KMS-11 (cell line): Measurements from ENCODE around the gene ODAD4.
"Not testable (repeated sequence)": the region's sequence is repeated elsewhere in the genome, so short reads cannot be mapped to it uniquely, and the experiment has no call there.

Experiments used
- H2AFZ ChIP-seq: fragments of 200-600 bp; sonication (generic); 2 replicates; pipeline ENCODE4 v1.6.1; 2016; ENCODE audit warnings: antibody characterized with exemption, mixed run types, low read depth
- H3K27ac ChIP-seq: fragments of 200-600 bp; sonication (generic); 2 replicates; pipeline ENCODE4 v1.6.1; 2016; ENCODE audit warnings: mild to moderate bottlenecking, mixed run types
- H3K27me3 ChIP-seq: fragments of 200-600 bp; sonication (generic); 2 replicates; pipeline ENCODE4 v1.6.1; 2017; ENCODE audit warnings: mild to moderate bottlenecking, low read depth, mixed run types, moderate library complexity; ENCODE audit not compliant: insufficient read depth
- H3K36me3 ChIP-seq: fragments of 200-600 bp; sonication (generic); 2 replicates; pipeline ENCODE4 v1.6.1; 2017; ENCODE audit warnings: mild to moderate bottlenecking, mixed run types; ENCODE audit not compliant: insufficient read depth
- H3K4me1 ChIP-seq: fragments of 200-600 bp; sonication (generic); 2 replicates; pipeline ENCODE4 v1.6.1; 2016; ENCODE audit warnings: mild to moderate bottlenecking, low read depth, mixed run types; ENCODE audit not compliant: poor library complexity, severe bottlenecking
- H3K4me2 ChIP-seq: fragments of 200-600 bp; sonication (generic); 2 replicates; pipeline ENCODE4 v1.7.0; 2016; ENCODE audit warnings: mild to moderate bottlenecking, mixed run types
- H3K4me3 ChIP-seq: fragments of 200-600 bp; sonication (generic); IDR thresholded peaks from 2 replicates; pipeline ENCODE4 v1.6.1; 2017; ENCODE audit warnings: low read depth, low read length, mixed read lengths; ENCODE audit not compliant: insufficient read depth
- H3K79me2 ChIP-seq: fragments of 200-600 bp; sonication (generic); 2 replicates; pipeline ENCODE4 v1.6.1; 2016; ENCODE audit warnings: low read depth, mixed run types; ENCODE audit not compliant: insufficient read depth
- H3K9ac ChIP-seq: fragments of 200-600 bp; sonication (generic); 2 replicates; pipeline ENCODE4 v1.6.1; 2016; ENCODE audit warnings: mild to moderate bottlenecking, mixed run types
- H4K20me1 ChIP-seq: fragments of 200-600 bp; sonication (generic); 2 replicates; pipeline ENCODE4 v1.6.1; 2016; ENCODE audit warnings: mild to moderate bottlenecking, mixed run types; ENCODE audit not compliant: insufficient read depth
- CTCF ChIP-seq: fragments of 200-600 bp; sonication (generic); conservative IDR thresholded peaks from 2 replicates; pipeline ENCODE4 v1.6.1; 2017; ENCODE audit warnings: low read depth, mild to moderate bottlenecking, antibody characterized with exemption, low read length, moderate library complexity, mixed read lengths

ODAD4 gene

GRCh38 chr17:42002792-42003301 lies 72.4 kb downstream of the ODAD4 start:
- Histone ChIP-seq H4K20me1 (peaks cover 6% of the 10 kb centered on the region), H3K79me2 (peaks cover 73% of the 10 kb centered on the region), H3K36me3 (peaks cover 19% of the 10 kb centered on the region; the same call in 1 of the 2 replicates), H3K27ac (no peak overlapping the region), H3K9ac (no peak overlapping the region), H3K4me2 (no peak overlapping the region), H3K27me3 (no peaks in the 10 kb centered on the region), H3K4me3 (no peak overlapping the region), H3K4me1 (no peaks in the 10 kb centered on the region), H2AFZ (no peak overlapping the region)
- no peak for TF ChIP-seq CTCF

- no peak overlapping the region for H2AFZ ChIP-seq
- no peak overlapping the region for H3K4me2 ChIP-seq
- no peak overlapping the region for H3K27ac ChIP-seq
- H3K27me3 ChIP-seq: no peaks in the 10 kb centered on the region
- peaks cover 18% of the 10 kb centered on the region for H4K20me1 ChIP-seq
- H3K79me2 ChIP-seq: peaks cover 93% of the 10 kb centered on the region
- peaks cover 11% of the 10 kb centered on the region; the same call in 1 of the 2 replicates for H3K36me3 ChIP-seq
- TF ChIP-seq CTCF: no peak
- no peak overlapping the region for H3K9ac ChIP-seq
- H3K4me1 ChIP-seq: no peaks in the 10 kb centered on the region
- H3K4me3 ChIP-seq: no peak overlapping the region
These were observed 74.7 kb downstream of the ODAD4 start for GRCh38 chr17:42005166-42005565.

GRCh38 chr17:42009170-42009569 lies 78.8 kb downstream of the ODAD4 start:
- H3K79me2 ChIP-seq: peaks cover 96% of the 10 kb centered on the region
- H2AFZ ChIP-seq: no peak overlapping the region
- H3K4me2 ChIP-seq: no peak overlapping the region
- no peaks in the 10 kb centered on the region; the same call in 1 of the 2 replicates for H3K36me3 ChIP-seq
- H4K20me1 ChIP-seq: peaks cover 19% of the 10 kb centered on the region
- no peak overlapping the region for H3K9ac ChIP-seq
- peaks cover 5% of the 10 kb centered on the region for H3K4me1 ChIP-seq
- TF ChIP-seq CTCF: no peak
- no peaks in the 10 kb centered on the region for H3K27me3 ChIP-seq
- no peak overlapping the region for H3K27ac ChIP-seq
- no peak overlapping the region for H3K4me3 ChIP-seq

GRCh38 chr17:42010266-42010680 lies 79.9 kb downstream of the ODAD4 start:
- not testable (repeated sequence) for H3K27ac ChIP-seq, H3K27me3 ChIP-seq, H3K9ac ChIP-seq, H3K4me3 ChIP-seq, H2AFZ ChIP-seq, H3K36me3 ChIP-seq, H3K4me2 ChIP-seq
- peaks cover 19% of the 10 kb centered on the region; the same call in 1 of the 2 replicates for H4K20me1 ChIP-seq
- peaks cover 96% of the 10 kb centered on the region for H3K79me2 ChIP-seq
- H3K4me1 ChIP-seq: peaks cover 16% of the 10 kb centered on the region

- H3K27me3 ChIP-seq: no peaks in the 10 kb centered on the region
- peaks cover 96% of the 10 kb centered on the region for H3K79me2 ChIP-seq
- no peak overlapping the region for H3K27ac ChIP-seq
- no peak overlapping the region for H3K4me2 ChIP-seq
- no peak for TF ChIP-seq CTCF
- no peak overlapping the region for H3K4me3 ChIP-seq
- no peaks in the 10 kb centered on the region; the same call in 1 of the 2 replicates for H3K36me3 ChIP-seq
- no peak overlapping the region for H3K9ac ChIP-seq
- peaks cover 19% of the 10 kb centered on the region; the same call in 1 of the 2 replicates for H4K20me1 ChIP-seq
- H2AFZ ChIP-seq: no peak overlapping the region
- peaks cover 23% of the 10 kb centered on the region for H3K4me1 ChIP-seq
These were observed 80.6 kb downstream of the ODAD4 start for GRCh38 chr17:42010898-42011516.

GRCh38 chr17:42012363-42012762 lies 81.9 kb downstream of the ODAD4 start:
- not testable (repeated sequence) for H3K27me3 ChIP-seq, H3K9ac ChIP-seq, H2AFZ ChIP-seq, H3K4me3 ChIP-seq, H3K27ac ChIP-seq, H3K36me3 ChIP-seq, H3K4me2 ChIP-seq
- H4K20me1 ChIP-seq: peaks cover 19% of the 10 kb centered on the region; the same call in 1 of the 2 replicates
- H3K4me1 ChIP-seq: peaks cover 26% of the 10 kb centered on the region
- peaks cover 96% of the 10 kb centered on the region for H3K79me2 ChIP-seq

GRCh38 chr17:42013740-42014139 lies 83.3 kb downstream of the ODAD4 start:
- Histone ChIP-seq H3K4me1 (peaks cover 33% of the 10 kb centered on the region), H3K79me2 (peaks cover 84% of the 10 kb centered on the region), H4K20me1 (peaks cover 19% of the 10 kb centered on the region; the same call in 1 of the 2 replicates)
- not testable (repeated sequence) for H3K27me3 ChIP-seq, H3K4me3 ChIP-seq, H2AFZ ChIP-seq, H3K4me2 ChIP-seq, H3K27ac ChIP-seq, H3K36me3 ChIP-seq, H3K9ac ChIP-seq
